GM21367 (cell line): ENCODE measurements around the gene COL23A1.

ENCODE experiments used
- ATAC-seq: cut with Tn5 transposase; IDR thresholded peaks from one replicate; pipeline ENCODE4 v1.9.1; 2021; ENCODE audit not compliant: unreplicated experiment

The COL23A1 gene

GRCh38 chr5:178224403-178224802 is 365.8 kb downstream of the COL23A1 start:
- ATAC-seq = no peak

- ATAC-seq = no peak
These were observed 366.3 kb downstream of the COL23A1 start for GRCh38 chr5:178223828-178224335.

DNA sequence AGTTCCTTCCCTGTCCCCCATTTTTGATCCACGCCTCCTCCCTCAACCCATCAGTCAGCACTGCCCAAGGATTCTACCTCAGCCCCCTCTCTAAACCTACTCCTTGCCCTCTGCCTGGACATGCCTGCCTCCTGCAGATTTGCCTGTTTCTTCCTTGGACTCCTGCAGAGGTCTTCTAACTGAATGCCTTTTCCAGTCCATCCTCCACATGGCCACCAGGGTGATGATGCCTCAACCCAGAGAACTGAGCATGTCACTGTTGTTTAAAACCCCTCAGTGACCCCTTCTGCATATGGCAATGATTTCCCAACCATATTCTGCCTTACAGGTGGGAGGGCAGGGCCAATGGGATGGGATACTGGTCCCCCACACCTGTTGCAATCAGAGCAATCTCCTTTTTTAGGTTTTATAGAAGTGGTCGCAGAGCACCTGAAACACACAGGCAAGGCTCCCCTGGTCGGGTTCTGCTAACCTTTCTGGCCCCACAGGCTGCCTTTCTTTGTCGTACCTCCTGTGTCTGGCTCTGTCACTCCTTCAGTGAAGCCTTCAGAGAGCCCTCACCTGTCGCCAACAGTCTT is 366.9 kb downstream of the COL23A1 start:
- no peak for ATAC-seq

- ATAC-seq = no peak
These were observed 367.9 kb downstream of the COL23A1 start for GRCh38 chr5:178222292-178222691.

DNA sequence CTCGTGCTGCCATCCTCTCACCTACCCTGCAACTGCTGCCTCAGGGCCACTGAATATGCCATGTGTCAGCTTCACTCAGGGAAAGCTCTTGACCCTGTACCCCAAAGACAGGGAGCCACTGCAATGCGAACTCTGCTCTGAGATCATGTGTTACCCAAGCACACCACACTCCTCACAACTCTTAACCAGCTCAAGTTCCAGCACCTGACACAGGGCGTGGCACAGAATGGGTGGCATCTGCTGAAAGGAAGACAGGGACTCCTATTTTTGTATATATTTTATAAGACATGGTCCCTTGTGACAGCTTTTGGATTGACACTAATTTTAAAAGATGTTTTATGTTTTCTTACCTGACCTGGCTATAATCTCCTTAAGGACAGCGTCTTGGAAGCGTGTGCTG is 368.3 kb downstream of the COL23A1 start:
- ATAC-seq = no peak

GRCh38 chr5:178221282-178221681 is 368.9 kb downstream of the COL23A1 start:
- ATAC-seq = no peak

DNA sequence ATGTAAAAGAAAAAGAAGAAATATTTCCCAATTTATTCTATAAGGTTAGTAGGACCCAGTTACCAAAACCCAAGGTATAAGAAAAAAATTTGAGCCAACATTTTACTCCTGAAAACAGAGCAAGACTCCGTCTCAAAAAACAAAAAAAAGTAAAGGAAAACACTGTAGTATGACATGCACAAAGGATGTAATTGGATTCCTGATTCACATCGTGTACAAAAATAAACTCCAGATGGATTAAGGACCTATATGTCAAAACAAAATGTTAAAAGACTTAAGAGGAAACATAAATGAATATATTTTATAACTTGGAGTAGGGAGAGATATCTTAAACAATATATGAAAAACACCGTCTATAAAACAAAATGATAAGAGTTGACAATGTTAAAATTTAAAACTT is 371.4 kb downstream of the COL23A1 start:
- ATAC-seq = no peak

DNA sequence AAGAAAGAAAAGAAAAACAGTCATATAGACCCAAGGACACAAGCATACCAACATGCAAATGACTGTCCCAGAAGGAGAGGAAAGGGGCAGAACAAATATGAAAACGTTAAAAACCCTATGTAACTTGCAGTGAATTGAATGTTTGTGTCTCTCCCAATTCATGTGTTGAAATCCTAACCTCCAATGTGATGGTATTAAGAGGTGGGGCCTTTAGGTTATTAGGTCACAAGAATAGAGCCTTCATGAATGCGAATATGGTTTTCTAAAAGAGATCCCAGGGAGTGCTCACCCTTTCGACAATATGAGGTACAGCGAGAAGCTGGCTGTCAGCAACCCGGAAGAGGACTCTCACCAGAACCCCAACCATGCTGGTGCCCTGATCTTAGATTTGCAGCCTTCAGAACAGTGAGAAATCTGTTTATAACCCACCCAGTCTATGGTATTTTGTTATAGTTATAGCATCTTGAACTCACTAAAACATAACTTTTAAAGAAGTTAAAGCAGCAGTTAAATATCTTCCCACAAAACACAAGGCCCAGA is 371.9 kb downstream of the COL23A1 start:
- ATAC-seq = no peak

GRCh38 chr5:178216779-178217178 is 373.4 kb downstream of the COL23A1 start:
- no peak for ATAC-seq

DNA sequence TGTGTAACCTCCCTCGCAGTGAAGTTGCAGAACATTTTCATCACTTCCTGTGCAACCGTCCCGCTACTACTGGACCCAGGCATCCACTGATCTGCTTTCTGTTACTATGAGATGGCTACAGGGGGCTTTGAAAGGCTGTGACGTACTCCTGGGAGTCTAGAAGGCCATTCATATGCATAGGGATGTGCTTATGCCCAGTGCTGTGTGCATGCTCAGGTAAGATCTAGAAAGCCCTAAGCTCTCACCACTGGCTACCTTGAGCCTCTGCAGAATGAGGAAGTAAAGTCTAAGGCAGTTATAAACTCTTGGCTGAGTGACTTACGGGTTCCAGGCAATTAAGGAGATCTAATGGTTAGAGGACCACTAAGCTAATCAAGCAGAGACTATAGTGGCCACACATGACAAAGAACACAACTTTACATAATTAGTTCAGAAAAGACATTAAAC is 374.1 kb downstream of the COL23A1 start:
- ATAC-seq = no peak

- no peak for ATAC-seq
These were observed 374.8 kb downstream of the COL23A1 start for GRCh38 chr5:178215280-178216002.

DNA sequence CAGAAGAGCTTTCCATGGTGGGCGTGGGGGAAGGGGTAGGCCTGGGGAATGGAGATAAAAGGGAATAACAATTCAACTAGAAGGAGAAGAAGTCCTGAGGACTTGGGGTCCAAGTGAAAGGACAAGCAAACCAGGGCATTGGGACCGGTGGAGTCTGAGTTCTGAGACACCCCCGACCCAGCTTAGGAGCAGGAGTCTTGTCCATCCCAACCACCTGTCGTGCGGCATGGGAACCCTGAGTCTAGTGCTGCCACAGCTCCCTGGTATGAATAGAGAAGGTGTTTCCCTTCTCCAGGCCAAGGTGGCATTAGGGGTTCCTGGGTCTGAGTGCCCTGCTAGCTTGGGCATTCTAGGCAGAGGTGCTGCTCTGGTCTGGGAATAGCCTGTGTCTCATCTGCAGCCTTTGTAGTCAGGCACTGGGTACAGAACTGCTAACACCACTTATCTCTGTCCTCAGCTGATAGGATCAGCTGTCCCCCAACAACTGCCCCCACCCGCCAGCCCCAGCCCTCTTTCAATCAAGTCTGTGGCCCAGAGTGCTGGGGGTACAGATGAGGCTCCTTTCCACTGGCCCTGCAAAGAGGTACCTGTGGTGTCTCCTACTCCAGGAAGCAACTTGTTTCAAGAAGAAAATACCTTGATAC is 375.9 kb downstream of the COL23A1 start:
- no peak for ATAC-seq

DNA sequence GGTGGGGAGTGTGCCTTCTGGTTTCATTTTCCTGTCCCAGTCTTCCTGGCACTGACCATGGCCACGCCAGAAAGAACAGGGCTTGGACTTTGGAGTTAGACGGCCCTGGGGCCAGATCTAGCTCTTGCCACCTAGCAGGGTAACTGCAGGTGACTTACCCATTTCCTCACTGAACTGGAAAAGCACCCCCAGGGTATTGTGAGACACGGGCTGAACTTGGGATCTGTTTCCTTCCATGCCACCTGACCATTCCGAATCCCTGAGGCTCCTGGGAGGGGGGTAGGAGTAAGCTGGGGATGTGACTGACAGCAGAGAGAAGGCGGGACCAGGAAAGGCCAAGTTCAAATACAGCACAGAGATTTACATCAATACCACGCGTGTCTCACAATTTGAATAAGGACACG is 376.4 kb downstream of the COL23A1 start:
- no peak for ATAC-seq

DNA sequence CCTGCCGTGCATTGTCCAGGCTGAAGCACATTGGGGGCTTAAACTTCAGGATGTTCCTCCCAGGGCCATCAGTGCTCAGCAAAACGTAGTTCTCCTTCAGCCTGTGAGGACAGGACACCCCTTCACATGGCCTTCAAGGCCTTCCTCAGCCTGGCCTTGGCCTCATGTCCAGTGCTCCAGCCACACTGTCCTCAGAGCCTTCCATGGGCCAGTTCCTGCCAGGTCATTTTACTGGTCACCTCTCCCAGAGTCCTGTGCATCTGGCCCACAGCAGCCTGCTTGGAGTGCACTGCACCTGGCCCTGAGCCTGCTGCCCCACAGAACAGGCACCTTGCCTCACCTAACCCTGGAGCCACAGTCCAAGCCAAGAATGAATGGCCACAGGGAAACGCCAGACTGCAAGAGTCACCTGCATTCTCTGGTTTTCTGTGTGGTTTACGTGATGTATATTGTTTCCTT is 377.2 kb downstream of the COL23A1 start:
- ATAC-seq = no peak

DNA sequence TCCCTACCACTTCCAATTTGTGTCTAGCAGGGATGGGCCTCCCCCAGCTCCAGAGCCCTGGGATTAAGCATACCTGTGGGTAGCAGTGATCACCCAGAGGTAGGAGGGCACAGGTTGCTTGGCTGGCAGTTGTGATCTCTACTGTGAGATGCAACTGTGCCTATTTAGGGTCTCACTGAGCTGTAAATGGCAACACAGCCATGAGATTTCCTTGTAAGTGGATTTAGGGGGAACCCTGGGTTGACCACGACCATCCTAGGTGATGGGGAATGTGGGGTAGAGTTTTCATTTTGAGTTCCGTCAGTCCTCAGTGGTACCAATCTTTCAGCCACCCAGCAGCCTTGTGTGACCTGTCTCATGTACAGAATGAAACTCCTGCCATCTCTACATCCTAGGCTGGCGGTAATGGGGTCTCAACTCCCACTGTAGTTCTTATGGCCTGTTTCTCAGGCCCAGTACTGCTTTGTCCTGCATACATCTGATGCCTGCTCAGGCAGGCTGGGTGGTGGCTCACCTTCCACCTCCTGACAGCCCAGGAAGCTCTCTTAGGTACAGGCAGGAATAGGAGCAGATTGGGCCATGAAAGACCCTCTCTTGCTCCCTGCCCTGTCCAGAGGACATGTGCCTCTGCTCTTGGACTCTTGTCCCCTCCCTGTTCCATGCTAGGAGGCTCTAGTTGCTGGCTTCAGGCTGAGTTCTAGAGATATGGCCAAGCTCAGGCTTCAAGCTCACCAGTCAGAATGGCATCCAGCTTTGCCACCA is 377.8 kb downstream of the COL23A1 start:
- no peak for ATAC-seq

DNA sequence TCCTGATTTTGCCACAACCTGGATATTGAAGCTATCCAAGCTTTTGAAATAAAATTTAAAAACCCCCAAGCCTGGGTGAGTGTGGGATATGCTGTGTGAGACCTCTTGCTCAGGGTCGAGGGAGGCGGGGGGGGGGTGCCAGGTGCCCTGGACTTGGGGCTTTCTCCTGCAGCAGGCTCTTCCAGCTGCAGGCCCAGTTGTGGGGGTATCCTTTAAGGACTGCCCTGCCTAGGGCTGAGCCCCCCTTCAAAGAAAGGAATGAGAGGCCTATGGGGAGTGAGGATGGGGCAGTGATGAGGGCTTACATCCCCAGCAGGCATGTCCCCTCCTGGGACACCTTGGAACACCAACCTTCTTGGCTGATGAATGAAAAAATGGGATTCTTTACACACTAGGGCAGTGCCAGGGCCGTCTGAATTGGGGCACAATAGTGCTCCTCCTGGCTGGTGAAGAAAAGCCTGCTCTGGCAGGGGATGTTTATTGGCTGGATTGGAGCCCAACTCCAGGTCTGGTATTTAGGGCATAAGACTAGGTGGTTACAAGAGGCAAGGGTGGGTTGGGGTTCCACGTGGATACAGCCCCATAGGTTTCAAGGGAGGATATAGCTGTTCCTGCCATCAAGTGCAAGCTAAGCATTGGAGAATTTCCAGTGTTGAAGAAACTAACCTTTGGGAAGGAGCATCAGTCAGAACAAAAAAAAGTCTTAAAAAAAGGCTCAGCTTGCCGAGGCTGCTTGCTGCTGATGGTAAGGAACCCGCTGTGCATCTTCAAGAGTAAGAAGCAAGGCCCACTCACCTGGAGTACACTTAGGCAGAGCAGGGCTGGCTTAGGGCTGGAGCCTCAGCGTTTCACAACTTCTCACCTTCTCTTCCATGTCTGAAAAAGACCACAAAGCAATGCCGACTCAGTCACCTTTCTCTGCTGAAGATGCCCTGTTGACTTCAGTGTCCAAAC is 378.8 kb downstream of the COL23A1 start:
- ATAC-seq = no peak

DNA sequence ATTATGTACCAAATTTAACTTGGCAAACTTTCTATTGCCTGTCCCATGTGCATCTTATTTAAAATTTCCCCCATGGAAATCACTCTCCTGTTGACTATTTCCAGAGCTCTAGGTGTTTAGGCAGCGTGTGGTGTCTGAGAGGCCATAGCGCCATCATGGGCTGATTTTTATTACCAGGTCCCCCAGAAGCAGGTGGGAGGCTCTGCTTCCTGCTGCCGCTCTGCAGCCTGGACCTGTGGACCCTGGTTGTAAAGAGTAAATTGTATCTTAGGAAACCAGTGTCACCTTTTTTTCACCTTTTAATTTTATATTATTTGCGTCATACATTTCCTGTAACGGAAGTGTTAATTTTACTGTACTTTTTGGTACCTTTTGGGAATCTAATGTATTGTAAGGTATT is 379.5 kb downstream of the COL23A1 start:
- no peak for ATAC-seq

DNA sequence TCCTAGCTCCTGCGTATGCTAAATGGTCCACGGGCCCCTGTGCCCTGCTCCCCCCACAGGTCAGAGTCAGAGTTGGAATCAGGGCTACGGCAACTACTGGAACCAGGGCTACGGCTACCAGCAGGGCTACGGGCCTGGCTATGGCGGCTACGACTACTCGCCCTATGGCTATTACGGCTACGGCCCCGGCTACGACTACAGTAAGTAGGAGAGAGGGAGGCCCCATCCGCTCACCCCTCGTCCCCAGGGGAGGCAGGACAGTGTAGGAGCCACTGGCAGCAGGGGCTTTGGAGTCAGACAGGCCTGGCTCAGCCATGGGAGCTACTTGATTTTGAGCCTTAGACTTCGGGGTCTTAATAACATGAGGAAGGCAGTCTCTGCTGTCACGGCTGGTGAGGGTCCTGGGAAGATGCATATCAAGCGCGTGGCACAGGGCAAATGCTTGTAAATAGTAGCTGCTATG is 380.1 kb downstream of the COL23A1 start:
- ATAC-seq = no peak

- no peak for ATAC-seq
These were observed 380.7 kb downstream of the COL23A1 start for GRCh38 chr5:178209334-178210072.
